ENCODE results near the gene TBX10.

- TF ChIP-seq TAF1 (IDR thresholded peaks at IDR 0.05; ENCODE audit: low read depth, low read length) (no peak), SUZ12 (IDR thresholded peaks at IDR 0.05; ENCODE audit: low read length) (no peak), CTCF (IDR thresholded peaks at IDR 0.05; ENCODE audit: control extremely low read depth in 1 of 3, insufficient read depth in 1 of 3, low read depth in 1 of 3, low read length in 3 of 3) (no peak), CHD2 (IDR thresholded peaks at IDR 0.05; ENCODE audit: low read length) (no peak), ZNF274 (IDR thresholded peaks at IDR 0.05; ENCODE audit: borderline replicate concordance, extremely low read depth, low read length) (no peak), CHD7 (IDR thresholded peaks at IDR 0.05; ENCODE audit: insufficient replicate concordance, low read length) (no peak), SP2 (IDR thresholded peaks at IDR 0.05; ENCODE audit: low read length) (no peak), MAFK (IDR thresholded peaks at IDR 0.05; ENCODE audit: low read depth, low read length) (no peak), POLR2A (IDR thresholded peaks at IDR 0.05; ENCODE audit: control extremely low read depth in 1 of 2, low read depth in 2 of 2, low read length in 2 of 2) (no peak), HDAC6 (IDR thresholded peaks at IDR 0.05; ENCODE audit: low read depth, low read length) (no peak), RXRA (IDR thresholded peaks at IDR 0.05; ENCODE audit: insufficient read depth, low read depth, low read length) (no peak), CREB1 (IDR thresholded peaks at IDR 0.05) (no peak), EP300 (IDR thresholded peaks at IDR 0.05; ENCODE audit: borderline replicate concordance in 1 of 2, low read depth in 2 of 2, low read length in 2 of 2) (no peak)
- TF ChIP-seq, protein P1, sequence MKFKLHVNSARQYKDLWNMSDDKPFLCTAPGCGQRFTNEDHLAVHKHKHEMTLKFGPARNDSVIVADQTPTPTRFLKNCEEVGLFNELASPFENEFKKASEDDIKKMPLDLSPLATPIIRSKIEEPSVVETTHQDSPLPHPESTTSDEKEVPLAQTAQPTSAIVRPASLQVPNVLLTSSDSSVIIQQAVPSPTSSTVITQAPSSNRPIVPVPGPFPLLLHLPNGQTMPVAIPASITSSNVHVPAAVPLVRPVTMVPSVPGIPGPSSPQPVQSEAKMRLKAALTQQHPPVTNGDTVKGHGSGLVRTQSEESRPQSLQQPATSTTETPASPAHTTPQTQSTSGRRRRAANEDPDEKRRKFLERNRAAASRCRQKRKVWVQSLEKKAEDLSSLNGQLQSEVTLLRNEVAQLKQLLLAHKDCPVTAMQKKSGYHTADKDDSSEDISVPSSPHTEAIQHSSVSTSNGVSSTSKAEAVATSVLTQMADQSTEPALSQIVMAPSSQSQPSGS (IDR thresholded peaks at IDR 0.05; ENCODE audit: low read length) = no peak
Observed at GRCh38 chr11:67612751-67613150, 26.8 kb downstream of the TBX10 start.
